Measurements from ENCODE around the gene ADPGK.

- TF ChIP-seq CTCF (IDR thresholded peaks at IDR 0.05) (no peak), ZFX (IDR thresholded peaks at IDR 0.05; ENCODE audit: borderline replicate concordance) (no peak)
Measured at GRCh38 chr15:72737723-72738122, 45.8 kb downstream of the ADPGK start.
